HG02642 (cell line): Measurements from ENCODE around the gene LHX2.
"Not testable (repeated sequence)": the region's sequence is repeated elsewhere in the genome, so short reads cannot be mapped to it uniquely, and the experiment has no call there.

ENCODE experiments used
- ATAC-seq: cut with Tn5 transposase; IDR thresholded peaks from one replicate; pipeline ENCODE4 v1.9.1; 2021; ENCODE audit warnings: mild to moderate bottlenecking; ENCODE audit not compliant: unreplicated experiment, poor library complexity

LHX2 gene, protein sequence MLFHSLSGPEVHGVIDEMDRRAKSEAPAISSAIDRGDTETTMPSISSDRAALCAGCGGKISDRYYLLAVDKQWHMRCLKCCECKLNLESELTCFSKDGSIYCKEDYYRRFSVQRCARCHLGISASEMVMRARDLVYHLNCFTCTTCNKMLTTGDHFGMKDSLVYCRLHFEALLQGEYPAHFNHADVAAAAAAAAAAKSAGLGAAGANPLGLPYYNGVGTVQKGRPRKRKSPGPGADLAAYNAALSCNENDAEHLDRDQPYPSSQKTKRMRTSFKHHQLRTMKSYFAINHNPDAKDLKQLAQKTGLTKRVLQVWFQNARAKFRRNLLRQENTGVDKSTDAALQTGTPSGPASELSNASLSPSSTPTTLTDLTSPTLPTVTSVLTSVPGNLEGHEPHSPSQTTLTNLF

DNA sequence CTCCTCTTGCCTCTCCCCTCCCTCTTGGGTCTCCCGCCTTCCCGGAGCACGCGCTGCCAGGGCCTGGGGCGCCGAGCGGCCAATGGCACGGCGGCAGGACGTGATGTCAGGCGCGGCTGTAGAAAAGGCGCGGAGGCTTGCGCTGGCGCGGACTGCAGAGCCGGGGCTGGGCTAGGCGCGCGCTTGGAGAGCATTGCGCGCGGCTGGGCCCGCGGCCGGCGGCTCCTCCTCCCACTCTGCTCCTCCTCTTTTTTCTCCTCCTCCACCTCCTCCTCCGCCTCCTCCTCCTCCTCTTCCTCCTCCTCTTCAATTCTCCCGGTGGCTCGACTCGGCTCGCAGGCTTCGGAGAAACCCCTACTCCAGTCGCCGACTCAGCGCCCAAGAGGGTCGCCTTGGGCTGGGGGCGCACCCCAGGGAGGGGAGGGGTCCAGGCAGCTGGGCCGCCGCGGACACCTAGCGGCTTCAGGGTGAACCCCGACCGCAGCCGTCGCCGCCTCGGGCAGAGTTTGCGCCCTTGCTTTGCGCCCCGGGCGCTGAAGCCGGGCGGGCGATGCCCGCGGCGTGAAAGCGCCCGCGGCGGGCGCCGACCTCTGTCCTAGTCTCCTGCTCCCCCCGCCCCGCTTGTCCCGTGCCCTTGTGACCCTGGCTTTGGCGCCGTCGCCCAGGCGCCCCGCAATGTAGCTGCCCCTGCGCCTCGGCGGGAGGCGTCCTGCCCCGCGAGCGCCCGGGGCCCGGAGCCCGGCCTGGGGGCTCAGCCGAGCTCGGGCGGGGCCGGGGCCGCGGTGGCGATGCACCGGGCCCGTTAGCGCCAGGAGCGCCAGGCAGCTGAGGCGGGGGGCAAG, at the start of gene LHX2:
TSS of gene LHX2 (plus strand) at position 309 of the 842 bp plus-strand sequence. CDS start 581 bp downstream, outside the sequence.
- ATAC-seq: no peak

DNA sequence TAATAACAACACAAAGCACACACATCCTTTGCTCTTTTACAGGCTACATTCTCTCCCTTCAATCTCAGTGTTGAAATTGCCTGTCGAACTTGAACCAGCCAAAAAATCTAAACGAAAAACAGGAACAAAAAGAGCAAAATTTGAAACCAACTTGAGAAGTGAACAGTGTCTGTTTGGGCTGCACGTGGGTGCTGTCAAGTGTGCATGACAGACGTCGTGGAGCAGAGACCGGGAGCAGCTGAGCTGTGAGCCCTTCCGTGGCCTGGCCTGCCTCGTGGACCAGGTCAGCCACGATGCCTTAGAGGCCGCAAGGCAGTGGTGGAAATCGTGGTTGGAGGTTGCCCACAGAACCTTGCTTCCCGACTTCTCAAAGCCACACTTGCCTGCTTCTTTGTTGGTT, 46.8 kb upstream of the LHX2 start:
- no peak for ATAC-seq

DNA sequence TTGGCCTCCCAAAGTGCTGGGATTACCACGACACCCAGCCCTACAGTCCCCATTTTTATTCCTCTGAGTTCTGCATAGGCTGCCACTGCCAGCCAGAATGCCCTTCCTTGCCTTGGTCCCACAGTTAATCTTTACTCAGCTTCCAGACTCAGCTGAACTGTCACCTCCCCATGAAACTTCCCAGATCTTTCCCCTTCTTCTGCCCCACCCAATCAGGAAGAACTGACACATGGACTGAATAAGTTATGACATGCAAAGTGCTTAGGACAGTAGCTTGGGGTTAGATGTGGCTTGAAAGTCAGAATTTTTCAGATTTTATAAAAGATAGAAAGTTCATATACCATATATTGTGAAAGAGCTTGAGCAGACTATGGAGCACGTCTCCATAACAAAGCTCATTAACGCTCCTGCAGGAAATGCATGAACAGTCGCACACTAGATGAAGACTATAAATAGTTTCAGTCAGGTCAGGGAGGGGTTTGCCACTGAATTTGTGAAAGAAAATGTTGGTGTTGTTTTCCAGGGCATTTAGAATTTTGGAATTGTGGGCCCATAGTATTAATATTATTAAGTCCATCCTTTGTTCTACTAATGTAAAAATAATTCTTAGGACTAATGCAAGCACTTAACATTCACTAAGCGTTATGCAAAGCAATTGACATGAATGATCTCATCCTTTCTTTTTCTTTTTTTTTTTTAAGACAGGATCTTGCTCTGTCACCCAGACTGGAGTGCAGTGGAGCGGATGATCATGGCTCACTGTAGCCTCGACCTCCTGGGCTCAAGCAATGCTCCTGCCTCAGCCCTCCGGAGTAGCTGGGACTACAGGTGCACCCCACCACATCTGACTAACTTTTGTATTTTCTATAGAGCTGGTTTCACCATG, 45.5 kb upstream of the LHX2 start:
- no peak for ATAC-seq

DNA sequence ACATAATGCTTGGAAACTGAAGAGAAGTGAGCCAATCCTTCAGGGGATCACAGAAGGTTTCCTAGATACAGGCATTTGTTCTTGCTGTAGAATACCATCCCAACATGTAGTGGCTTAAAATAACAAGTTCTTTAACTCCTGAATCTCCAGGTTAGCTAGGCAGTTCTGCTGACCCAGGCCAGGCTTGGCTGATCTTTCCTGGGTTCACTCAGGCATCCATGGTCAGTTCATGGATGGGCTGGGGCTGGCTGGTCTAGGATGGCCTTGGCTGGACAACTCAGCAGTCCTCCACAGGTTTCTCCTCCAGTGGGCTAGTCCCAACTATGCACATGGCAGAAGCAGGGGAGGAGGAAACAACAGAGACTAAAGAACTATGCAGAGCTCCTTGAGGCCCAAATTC, 44.2 kb upstream of the LHX2 start:
- no peak for ATAC-seq

DNA sequence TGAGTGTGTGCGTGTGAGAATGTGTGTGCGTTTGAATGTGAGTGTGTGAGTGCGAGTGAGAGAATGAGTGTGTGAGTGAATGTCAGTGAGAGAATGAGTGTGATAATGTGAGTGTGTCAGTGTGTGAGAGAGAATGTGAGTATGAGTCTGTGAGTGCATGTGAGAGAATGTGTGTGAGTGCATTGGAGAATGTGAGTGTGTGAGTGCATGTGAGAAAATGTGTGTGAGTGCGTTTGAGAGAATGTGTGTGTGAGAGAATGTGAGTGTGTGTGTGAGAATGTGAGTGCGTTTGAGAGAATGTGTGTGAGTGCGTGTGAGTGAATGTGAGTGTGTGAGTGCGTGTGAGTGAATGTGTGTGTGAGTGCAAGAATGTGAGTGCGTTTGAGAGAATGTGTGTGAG, 39.0 kb upstream of the LHX2 start:
- ATAC-seq: no peak

DNA sequence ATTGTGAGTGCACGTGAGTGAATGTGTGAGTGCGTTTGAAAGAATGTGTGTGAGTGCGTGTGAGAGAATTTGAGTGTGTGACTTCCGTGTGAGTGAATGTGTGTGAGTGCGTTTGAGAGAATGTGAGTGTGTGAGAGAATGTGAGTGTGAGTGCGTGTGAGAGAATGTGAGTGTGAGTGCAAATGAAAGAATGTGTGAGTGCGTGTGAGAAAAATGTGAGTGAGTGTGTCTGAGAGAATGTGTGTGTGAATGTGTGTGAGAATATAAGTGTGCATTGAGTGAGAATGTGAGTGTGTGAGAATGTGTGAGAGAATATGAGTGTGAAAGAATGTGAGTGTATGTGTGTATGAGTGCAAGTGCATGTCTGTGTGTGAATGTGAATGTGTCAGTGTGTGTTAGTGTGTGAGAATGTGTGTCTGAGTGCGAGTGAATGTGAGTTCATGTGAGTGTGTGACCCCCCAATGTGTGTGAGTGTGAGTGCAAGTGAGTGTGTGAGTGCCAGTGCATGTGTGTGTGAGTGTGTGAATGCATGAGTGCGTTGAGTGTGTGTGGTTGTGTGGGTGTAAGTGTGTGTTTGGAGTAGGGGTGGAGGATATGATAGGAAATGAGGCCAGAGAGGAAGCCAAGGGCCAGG, 37.9 kb upstream of the LHX2 start:
- no peak for ATAC-seq

DNA sequence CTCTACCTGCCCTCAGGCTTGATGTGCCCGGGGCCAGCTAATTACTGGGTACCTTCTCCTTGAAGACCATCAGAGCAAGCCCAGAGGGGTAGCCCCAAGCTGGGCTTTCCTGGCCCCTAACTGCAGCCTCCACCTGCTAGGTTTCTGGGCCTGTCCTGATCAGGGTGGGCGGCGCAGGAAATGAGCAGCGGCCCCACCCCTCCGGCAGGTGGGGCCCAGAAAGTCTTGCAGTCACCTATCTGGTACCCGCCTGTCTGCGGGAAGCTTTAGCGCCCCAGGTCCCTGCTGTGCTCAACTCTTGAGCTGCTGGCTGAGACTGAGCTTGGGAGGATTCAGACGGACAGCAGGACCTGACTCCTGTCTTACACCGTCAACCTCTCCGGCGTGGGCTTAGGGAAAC, 37.1 kb upstream of the LHX2 start:
- ATAC-seq: no peak

DNA sequence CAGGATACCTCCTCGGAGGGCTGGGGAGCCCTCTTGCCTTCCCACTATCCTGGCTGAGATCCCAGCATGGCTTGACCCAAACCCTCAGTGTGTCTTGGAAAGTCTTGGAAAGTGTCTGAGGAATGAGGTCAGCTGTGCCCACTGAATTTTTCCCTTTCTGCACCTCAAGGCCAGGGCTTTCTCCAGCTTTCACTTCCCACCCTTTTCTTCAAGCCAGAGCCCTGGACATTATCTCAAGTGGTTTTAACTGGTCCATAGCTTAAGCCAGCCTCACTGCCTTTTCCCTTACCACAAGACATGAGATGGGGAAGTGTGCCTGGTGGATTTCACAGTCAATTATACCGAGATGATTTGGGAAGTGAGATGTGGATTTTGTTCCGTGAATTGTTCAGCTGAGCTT, 35.7 kb upstream of the LHX2 start:
- ATAC-seq: no peak

DNA sequence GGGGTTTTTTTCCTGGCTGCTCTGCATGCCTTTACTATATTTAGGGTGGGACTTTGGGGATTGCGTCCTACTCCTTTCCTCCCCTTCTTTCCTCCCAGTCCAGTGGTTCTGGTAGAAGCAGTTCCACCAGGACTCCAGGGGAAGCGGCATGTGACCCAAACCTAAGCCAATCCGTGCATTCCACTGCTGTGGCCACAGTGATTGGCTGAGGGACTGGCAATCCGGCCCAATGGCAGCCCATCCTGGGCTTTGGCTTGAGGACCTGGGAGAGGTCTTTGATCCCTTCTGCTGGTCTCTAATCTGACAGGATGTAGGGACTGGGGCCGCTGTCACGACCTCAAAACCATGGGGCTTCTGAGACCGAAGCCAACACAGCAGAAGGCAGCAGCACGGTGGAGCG, 35.0 kb upstream of the LHX2 start:
- ATAC-seq: not testable (repeated sequence)

DNA sequence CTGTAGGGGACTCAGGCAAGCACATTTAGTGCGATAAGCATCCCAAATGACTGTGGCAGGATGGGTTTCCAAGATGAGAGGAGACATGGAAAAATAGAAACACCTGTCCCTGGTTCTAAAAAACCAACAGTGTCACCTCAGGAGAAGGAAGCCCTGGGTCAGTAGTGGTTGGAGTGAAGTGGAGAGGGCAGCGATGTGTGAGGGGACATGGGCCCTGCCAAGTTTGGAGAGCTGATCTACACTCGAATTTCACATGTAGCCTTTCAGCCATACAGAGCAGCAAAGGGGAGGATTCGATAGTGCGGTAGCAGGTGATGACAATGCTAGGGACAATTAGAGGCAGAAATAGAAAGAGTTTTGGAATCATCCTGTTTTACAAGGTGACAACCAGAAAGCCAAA, 32.6 kb upstream of the LHX2 start:
- ATAC-seq: no peak

DNA sequence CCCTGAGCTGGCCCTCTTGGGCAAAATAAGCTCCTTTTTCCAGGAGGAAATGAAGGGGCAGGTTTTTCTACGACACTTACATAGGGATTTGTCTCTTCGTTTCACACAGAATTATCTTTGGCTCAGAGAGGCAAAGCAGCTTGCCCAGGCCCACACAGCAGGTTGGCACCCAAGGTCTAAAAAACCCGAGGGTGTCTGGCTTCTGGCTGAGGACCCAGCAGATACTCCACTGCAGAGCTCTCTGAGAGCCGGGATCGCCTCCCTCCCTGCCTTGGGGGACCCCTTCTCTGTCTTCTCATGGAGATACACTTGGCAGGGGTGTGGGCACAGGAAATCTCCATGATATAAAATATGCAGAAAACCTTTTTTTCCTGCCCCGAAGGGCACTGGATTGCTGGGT, 29.0 kb upstream of the LHX2 start:
- ATAC-seq: no peak

DNA sequence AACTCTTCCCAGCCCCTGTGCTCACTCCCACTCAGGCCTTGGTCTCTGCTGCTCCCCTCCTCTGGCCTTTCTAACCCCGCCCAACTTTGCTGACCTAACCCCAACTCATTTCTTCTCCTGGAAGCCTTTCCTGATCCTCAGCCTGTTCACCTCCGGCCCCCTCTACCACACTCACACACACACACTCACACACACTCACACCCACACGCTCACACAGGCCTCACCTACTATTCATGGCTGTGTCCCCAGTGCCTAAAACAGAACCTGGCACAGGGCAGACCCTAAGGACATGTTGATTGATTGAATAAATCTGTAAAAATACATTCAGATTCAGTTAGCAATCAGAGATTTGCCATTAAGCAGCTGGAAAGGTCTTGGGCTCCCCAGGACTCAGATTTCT, 28.5 kb upstream of the LHX2 start:
- ATAC-seq: no peak

DNA sequence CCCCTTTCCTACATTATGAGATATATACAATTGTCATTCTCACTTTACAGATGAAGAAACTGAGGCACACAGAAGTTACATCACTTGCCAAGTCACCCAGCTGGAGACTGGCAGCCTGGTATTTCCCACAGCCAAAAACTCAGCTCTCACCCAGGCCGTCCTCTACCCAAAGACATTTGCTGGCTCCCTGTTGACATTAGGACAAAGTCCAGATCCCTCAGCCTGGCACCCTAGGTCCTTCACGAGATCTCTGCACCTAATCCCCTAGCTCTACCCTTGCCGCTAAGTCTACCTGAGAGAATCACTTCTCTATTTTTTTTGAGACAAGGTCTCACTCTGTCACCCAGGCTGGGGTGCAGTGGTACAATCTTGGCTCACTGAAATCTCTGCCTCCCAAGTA, 26.8 kb upstream of the LHX2 start:
- no peak for ATAC-seq

DNA sequence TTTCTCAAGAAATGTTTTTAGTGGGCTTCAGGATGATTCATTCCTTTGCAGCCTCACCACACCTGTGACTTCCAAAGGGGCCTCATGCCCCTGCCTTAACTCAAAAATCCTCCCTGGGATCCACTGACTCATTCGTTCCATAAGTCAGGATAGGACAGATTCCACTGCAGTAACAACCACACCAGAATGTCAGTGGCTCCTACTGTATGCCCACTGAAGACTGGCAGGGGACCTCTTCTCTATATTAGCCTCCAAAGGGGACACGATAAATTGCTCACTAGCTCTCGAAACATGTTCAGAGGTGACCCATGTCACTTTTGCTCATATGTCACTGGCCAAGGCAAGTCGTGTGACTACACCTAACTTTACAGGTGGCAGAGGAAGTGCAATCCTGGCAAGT, 25.7 kb upstream of the LHX2 start:
- ATAC-seq: no peak

DNA sequence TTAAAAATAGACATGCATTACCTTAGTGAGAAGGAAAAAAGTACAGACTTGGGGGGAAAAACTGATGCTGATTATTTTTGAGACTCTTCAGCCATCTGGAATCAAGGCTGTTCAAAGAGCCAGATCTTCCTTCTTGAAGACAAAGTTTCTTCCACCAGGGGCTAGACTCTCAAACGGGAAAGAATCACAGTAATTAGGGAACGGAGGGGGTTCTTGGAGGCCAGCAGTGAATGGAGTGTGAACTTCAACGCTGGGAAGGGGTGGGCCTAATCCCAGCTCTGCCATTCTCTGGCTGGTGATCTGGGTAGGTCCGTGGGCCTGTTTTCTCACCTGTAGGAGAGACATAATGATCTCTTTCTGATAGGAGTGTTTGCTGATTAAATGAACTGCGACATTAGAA, 21.1 kb upstream of the LHX2 start:
- ATAC-seq: no peak

DNA sequence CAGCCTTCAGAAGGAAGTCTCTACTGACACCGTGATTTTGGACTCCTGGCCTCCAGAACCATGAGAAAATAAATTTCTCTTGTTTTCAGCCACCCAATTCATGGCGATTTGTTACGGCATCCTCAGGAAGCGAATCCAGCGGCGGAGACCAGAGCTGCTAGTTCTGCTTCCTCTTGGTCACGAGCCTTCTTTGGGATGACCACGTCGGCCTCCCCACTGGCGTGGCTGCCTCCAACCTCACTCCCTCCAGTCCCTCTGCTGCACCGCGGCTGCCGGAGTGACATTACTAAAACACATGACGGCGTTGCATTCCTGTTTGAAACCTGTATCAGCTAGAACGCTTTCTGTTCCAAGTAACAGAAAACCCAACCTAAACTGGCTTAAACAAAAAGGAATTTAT, 18.9 kb upstream of the LHX2 start:
- ATAC-seq: not testable (repeated sequence)

DNA sequence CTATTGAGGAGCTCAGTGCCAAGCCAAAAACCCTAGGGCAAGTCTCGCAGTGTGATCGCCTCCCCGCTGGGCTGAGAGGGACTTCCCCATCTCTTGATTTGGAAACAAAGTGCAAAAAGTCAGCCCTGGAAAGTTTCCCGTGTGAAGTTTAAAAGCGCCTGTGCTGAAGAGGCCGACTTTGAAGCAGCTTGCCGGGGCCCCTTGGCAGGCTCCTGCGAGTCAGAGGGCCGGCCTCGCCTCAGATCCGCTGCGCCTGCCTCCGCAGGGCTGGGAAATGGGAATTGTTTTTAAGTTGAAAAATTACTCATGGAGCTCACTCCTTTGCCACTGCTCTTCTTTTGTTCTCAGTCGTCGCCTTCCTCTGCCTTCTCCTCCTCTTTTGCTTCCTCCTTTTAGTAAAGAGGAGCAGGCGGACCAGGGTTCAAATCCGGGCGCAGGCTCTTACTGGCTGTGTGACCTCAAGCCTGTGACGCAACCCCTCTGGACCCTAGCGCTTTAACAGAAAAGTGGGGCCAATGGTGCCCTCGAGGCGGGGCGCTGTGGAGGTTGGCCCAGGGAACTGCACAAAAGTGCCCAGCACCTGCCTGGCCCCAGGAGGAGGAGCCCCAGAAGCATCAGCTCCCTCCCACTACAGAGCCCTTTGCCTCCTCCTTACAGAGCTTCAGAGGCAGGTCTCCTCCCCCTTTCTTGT, 14.7 kb upstream of the LHX2 start:
- peak; percentile 32 for ATAC-seq

DNA sequence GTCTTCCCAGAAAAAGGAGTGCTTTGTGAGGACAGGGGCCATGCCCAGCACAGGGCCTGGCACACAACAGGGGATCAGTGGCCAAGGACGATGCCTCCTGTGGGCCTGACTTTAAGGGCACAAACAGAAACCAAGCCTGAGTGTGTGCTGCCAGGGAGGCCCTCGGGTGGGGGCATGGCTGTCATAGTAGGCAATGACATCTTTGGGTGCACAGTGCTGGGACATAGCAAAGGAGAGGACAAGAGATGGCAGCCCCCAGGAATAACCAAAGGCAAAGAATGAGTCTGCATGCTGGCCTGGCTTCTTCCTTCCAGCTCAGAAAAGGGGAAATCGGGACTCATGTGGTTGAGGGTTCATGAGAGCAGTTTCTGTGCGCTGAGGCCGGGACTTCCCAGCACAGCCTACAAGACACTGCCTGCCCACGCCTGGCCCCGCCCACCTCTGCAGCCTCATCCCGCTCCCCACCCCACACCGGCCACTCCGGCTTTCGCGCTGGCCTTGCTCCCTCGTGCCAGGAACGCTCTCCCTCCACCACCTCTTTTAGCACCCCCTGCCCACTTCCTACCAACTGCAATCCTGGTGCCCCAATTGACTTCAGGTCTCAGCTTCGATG, 13.8 kb upstream of the LHX2 start:
- peak; percentile 67 for ATAC-seq

DNA sequence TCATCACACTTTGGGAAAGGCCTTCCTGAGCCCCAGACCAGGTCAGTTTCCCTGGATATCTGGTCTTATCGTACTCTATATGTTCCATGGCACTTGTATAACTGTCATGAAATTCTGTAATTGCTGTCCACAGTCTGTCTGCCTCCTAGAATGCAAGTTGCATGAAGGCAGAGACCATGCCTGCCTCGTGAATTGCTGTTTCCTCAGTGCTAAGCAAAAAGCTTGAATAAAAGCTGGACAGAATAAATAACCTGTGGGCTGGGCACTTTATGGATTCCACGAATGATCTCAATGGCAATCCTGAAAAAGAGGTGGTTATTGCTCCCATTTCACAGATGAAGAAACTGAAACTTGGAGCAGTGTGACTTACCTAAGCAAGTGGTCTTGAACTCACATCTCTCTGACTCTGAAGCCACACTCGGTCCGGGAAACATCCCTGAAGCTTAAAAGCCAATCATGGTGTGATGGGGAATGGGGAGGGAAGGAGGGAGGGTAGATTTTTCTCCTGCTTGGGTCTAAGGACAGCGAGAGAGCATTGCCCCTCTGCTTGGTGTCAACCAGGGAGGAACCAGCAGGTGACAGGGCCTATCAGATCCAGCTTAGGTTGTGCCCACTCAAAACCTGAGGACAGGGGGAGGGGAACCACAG, 13.2 kb upstream of the LHX2 start:
- ATAC-seq: no peak
